Fibroblast of lung (primary cell): Measurements from ENCODE around the gene PDE8B. TPM values are rescaled to one million over a fixed set of nuclear protein-coding genes. Genes with fewer than 3 reads are reported as not detected.

Source experiments
- DNase-seq, 2 donors: peaks; one replicate each; pipeline versions ENCODE4 v3.0.0 to v3.0.0-alpha.2; 2010; ENCODE audit warnings: low read depth in 2 of 2
- H2AFZ ChIP-seq: 2 replicates; pipeline ENCODE4 v1.5.1; 2012; ENCODE audit warnings: low read length, control low read depth, inconsistent platforms
- H3K27ac ChIP-seq: 2 replicates; pipeline ENCODE4 v1.5.1; 2011; ENCODE audit warnings: low read length, control low read depth; ENCODE audit not compliant: insufficient read depth
- H3K27me3 ChIP-seq: 2 replicates; pipeline ENCODE4 v1.5.1; 2011; ENCODE audit warnings: mild to moderate bottlenecking, low read length; ENCODE audit not compliant: control insufficient read depth, insufficient read depth
- H3K36me3 ChIP-seq: 2 replicates; pipeline ENCODE4 v1.5.1; 2011; ENCODE audit warnings: low read length; ENCODE audit not compliant: control insufficient read depth, insufficient read depth
- H3K4me1 ChIP-seq: 2 replicates; pipeline ENCODE4 v1.5.1; 2011; ENCODE audit warnings: low read length; ENCODE audit not compliant: control insufficient read depth, insufficient read depth; ENCODE audit errors: extremely low read depth
- H3K4me2 ChIP-seq: 2 replicates; pipeline ENCODE4 v1.5.1; 2011; ENCODE audit warnings: low read length, control low read depth; ENCODE audit not compliant: insufficient read depth; ENCODE audit errors: extremely low read depth
- H3K4me3 ChIP-seq, 4 experiments: fragments of 200-600 bp in 1 of 4; sonication (generic) in 1 of 4; replicated peaks in 1 of 4; 2 replicates each; pipeline ENCODE4 v1.5.1; 2011 to 2016; ENCODE audit warnings: low read length in 4 of 4, low read depth in 3 of 4, mild to moderate bottlenecking in 3 of 4, control low read depth in 2 of 4, inconsistent platforms in 1 of 4, mixed read lengths in 1 of 4; ENCODE audit not compliant: insufficient read depth in 1 of 4; ENCODE audit errors: control extremely low read depth in 1 of 4
- H3K79me2 ChIP-seq: 2 replicates; pipeline ENCODE4 v1.5.1; 2012; ENCODE audit warnings: mild to moderate bottlenecking, low read length, inconsistent platforms; ENCODE audit not compliant: control insufficient read depth, insufficient read depth
- H3K9ac ChIP-seq: 2 replicates; pipeline ENCODE4 v1.5.1; 2011; ENCODE audit warnings: mild to moderate bottlenecking, low read length, control low read depth; ENCODE audit not compliant: insufficient read depth
- H3K9me3 ChIP-seq: 2 replicates; pipeline ENCODE4 v1.5.1; 2012; ENCODE audit warnings: low read depth, low read length; ENCODE audit not compliant: control insufficient read depth, insufficient read depth
- H4K20me1 ChIP-seq: 2 replicates; pipeline ENCODE4 v1.5.1; 2011; ENCODE audit warnings: low read length; ENCODE audit not compliant: control insufficient read depth, insufficient read depth; ENCODE audit errors: extremely low read depth
- EZH2 ChIP-seq: IDR thresholded peaks from 2 replicates; pipeline ENCODE4 v1.5.1; 2012; ENCODE audit warnings: low read length, control low read depth, mild to moderate bottlenecking; ENCODE audit errors: missing control alignments
- polyA plus RNA-seq, 2 donors: library from polyadenylated mRNA; depleted of rRNA in 1 of 2; stranded (reverse) in 1 of 2; unstranded in 1 of 2; fragments of >200 nt; gene quantifications; 2 replicates each; pipeline ENCODE4 v1.2.1, GENCODE V29; 2011 to 2012; ENCODE audit warnings: missing spikeins in 1 of 2
- total RNA-seq: library from RNA; depleted of rRNA; stranded (reverse); fragments of >200 nt; gene quantifications from 2 replicates; pipeline ENCODE4 v1.2.1, GENCODE V29; 2014
- TF ChIP-seq, protein P1 (sequence below), 2 donors: IDR thresholded peaks in 1 of 2; conservative IDR thresholded peaks in 1 of 2; 1 replicate in 1 of 2; 2 replicates in 1 of 2; pipeline ENCODE4 v1.5.1; 2011 to 2012; ENCODE audit warnings: low read length in 2 of 2, control low read depth in 1 of 2, inconsistent platforms in 1 of 2, low read depth in 1 of 2, mild to moderate bottlenecking in 1 of 2

The PDE8B gene
- total and polyA plus RNA-seq, 2 donors (not counting 1 experiment from before 2014, with no cell fraction given) = 0.17 to 0.18 TPM

DNA sequence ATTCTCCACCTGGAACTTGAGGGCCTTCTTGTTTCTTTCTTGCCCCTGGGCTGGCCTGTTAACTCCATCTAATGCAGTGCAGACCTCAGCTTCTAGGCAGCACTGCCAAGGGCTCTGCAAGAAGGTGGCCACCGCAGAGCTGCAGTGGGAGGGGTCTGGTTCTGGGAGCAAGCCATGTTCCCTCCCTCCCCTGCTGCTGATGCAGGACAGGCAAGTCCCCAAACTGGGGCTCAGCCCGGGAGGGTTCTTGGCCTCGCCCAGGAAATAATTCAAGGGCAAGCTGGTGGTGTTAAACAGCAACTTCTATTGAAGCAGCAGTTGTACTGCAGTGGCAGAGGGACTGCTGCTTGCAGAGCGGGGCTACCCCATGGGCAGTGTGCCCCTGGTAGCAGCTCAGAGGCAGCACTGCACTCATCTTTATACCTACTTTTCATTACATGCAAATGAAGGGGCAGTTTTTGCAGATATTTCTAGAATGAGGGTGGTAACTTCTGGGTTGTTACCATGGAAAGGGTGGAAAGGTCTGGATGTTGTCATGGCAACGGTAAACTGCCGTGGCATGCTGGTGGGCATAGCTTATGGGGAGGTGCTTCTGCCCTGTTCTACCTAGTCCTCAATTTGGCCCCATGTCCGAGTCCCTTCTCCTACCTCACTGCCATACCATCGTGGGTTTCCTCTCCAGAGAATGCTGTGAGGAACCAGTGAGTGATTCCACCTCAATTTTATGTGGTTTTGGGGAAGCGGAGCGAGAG is 199.6 kb downstream of the PDE8B start:
- Histone ChIP-seq H3K9ac (no peak overlapping the region), H3K36me3 (no peaks in the 10 kb centered on the region), H3K9me3 (no peaks in the 10 kb centered on the region), H3K4me1 (no peaks in the 10 kb centered on the region), H3K27me3 (peaks cover 7% of the 10 kb centered on the region), H3K4me3 (no peak overlapping the region), H3K79me2 (no peaks in the 10 kb centered on the region), H3K4me2 (no peak overlapping the region), H2AFZ (no peak overlapping the region), H3K27ac (no peak overlapping the region), H4K20me1 (no peaks in the 10 kb centered on the region)
- TF ChIP-seq EZH2 = no peak
- TF ChIP-seq, protein P1, sequence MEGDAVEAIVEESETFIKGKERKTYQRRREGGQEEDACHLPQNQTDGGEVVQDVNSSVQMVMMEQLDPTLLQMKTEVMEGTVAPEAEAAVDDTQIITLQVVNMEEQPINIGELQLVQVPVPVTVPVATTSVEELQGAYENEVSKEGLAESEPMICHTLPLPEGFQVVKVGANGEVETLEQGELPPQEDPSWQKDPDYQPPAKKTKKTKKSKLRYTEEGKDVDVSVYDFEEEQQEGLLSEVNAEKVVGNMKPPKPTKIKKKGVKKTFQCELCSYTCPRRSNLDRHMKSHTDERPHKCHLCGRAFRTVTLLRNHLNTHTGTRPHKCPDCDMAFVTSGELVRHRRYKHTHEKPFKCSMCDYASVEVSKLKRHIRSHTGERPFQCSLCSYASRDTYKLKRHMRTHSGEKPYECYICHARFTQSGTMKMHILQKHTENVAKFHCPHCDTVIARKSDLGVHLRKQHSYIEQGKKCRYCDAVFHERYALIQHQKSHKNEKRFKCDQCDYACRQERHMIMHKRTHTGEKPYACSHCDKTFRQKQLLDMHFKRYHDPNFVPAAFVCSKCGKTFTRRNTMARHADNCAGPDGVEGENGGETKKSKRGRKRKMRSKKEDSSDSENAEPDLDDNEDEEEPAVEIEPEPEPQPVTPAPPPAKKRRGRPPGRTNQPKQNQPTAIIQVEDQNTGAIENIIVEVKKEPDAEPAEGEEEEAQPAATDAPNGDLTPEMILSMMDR (conservative IDR thresholded peaks at IDR 0.05 in 1 of 2, IDR thresholded peaks at IDR 0.05 in 1 of 2; ENCODE audit: low read depth in 1 of 2, low read length in 2 of 2) = no peak
- no peak for DNase-seq

DNA sequence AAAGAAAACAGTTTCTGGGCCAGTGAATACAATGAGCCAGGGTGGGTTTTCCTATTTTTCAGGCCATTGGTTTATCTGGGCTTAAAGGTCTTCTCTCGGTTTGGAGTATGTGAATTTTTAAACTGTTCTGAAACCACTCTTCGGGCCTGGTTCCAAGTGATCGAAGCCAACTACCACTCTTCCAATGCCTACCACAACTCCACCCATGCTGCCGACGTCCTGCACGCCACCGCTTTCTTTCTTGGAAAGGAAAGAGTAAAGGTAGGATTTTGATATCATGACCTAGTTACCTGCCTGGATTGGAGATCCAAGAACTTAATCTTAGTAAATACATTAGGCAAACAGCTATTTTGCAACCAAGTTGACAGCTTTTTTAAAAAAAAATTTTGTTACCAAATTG is 202.6 kb downstream of the PDE8B start:
- Histone ChIP-seq H2AFZ (no peak overlapping the region), H3K4me3 (no peak overlapping the region), H3K9ac (no peak overlapping the region), H3K27me3 (peaks cover 7% of the 10 kb centered on the region), H3K9me3 (no peaks in the 10 kb centered on the region), H3K4me2 (no peak overlapping the region), H3K36me3 (no peaks in the 10 kb centered on the region), H4K20me1 (no peaks in the 10 kb centered on the region), H3K27ac (no peak overlapping the region), H3K79me2 (no peaks in the 10 kb centered on the region), H3K4me1 (no peaks in the 10 kb centered on the region)
- TF ChIP-seq EZH2 = no peak
- TF ChIP-seq, protein P1 (conservative IDR thresholded peaks at IDR 0.05 in 1 of 2, IDR thresholded peaks at IDR 0.05 in 1 of 2; ENCODE audit: low read depth in 1 of 2, low read length in 2 of 2) = no peak
- DNase-seq = no peak

DNA sequence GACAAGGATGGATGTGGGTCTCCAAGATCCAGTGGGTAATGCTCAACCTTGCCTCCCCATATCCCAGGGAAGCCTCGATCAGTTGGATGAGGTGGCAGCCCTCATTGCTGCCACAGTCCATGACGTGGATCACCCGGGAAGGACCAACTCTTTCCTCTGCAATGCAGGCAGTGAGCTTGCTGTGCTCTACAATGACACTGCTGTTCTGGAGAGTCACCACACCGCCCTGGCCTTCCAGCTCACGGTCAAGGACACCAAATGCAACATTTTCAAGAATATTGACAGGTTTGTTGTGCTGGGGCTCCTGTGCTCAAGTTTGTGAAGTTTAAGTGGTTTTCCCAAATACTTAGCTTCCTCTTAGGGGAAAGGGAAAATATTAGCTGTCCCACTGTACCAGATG is 207.7 kb downstream of the PDE8B start:
- TF ChIP-seq, protein P1 (conservative IDR thresholded peaks at IDR 0.05 in 1 of 2, IDR thresholded peaks at IDR 0.05 in 1 of 2; ENCODE audit: low read depth in 1 of 2, low read length in 2 of 2) = no peak
- TF ChIP-seq EZH2 = no peak
- H3K9me3 ChIP-seq = no peaks in the 10 kb centered on the region
- H3K4me2 ChIP-seq = no peak overlapping the region
- no peak for DNase-seq
- no peak overlapping the region for H3K4me3 ChIP-seq
- no peaks in the 10 kb centered on the region for H3K36me3 ChIP-seq
- H3K9ac ChIP-seq = no peak overlapping the region
- no peaks in the 10 kb centered on the region for H4K20me1 ChIP-seq
- H3K79me2 ChIP-seq = no peaks in the 10 kb centered on the region
- no peaks in the 10 kb centered on the region for H3K27me3 ChIP-seq
- no peak overlapping the region for H3K27ac ChIP-seq
- no peaks in the 10 kb centered on the region for H3K4me1 ChIP-seq
- H2AFZ ChIP-seq = no peak overlapping the region
